Vagina (tissue), 2 donors: ENCODE measurements around the gene KDM4C.

Experiments used
- POLR2AphosphoS5 ChIP-seq, 2 donors: sonication (generic); formaldehyde crosslinking; IDR thresholded peaks; one replicate each; pipeline ENCODE4 v1.9.0; 2017; ENCODE audit warnings: antibody characterized with exemption in 2 of 2, mild to moderate bottlenecking in 2 of 2, low read depth in 1 of 2; ENCODE audit not compliant: insufficient read depth in 1 of 2
- TF ChIP-seq, protein P1 (sequence below), 3 experiments: fragments of 450-650 bp in 2 of 3; fragments of 200-600 bp in 1 of 3; sonication (generic) in 1 of 3; IDR thresholded peaks; one replicate each; pipeline ENCODE4 v1.5.1; 2017 to 2019; ENCODE audit warnings: antibody characterized with exemption in 3 of 3, mild to moderate bottlenecking in 2 of 3, moderate library complexity in 2 of 3

DNA sequence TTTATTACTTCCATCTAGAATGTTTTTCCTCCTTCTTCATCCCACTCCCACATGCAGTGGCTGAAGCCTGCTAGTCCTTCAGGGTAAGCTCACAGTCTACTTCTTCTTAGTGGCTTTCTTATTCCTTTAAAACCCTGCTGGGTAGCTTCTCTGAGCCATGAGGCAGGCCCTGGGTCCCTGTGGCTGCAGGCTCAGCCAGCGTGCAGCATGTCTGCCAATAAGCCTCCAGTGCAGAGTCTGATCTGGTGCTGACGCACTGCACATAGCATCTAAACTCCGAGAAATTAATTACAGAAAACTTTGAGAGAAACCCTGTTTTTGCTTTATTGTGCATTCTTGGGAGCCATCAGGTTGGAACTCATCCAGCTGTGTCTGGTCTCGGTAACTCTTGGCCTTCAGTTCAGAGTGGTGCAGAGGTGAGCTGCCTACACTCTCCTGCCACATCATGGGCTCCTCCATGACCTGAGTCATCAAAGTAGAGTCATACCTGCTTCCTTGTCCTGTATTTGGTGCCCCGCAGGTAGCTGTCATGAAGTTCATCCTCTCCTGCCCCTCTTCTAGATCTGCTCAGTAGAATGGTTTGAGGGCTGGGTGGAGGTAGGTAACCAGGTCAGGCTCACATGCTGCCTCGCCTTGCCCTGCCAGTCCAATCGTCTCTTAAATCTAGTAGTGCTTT lies 339.4 kb downstream of the KDM4C start:
- TF ChIP-seq, protein P1, sequence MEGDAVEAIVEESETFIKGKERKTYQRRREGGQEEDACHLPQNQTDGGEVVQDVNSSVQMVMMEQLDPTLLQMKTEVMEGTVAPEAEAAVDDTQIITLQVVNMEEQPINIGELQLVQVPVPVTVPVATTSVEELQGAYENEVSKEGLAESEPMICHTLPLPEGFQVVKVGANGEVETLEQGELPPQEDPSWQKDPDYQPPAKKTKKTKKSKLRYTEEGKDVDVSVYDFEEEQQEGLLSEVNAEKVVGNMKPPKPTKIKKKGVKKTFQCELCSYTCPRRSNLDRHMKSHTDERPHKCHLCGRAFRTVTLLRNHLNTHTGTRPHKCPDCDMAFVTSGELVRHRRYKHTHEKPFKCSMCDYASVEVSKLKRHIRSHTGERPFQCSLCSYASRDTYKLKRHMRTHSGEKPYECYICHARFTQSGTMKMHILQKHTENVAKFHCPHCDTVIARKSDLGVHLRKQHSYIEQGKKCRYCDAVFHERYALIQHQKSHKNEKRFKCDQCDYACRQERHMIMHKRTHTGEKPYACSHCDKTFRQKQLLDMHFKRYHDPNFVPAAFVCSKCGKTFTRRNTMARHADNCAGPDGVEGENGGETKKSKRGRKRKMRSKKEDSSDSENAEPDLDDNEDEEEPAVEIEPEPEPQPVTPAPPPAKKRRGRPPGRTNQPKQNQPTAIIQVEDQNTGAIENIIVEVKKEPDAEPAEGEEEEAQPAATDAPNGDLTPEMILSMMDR (IDR thresholded peaks at IDR 0.05) = no peak
- TF ChIP-seq POLR2AphosphoS5 (IDR thresholded peaks at IDR 0.05; ENCODE audit: insufficient read depth in 1 of 2, low read depth in 1 of 2) = no peak
